GM12878 (cell line): Measurements from ENCODE around the gene SEC11C. TPM values are rescaled to one million over a fixed set of nuclear protein-coding genes. Genes with fewer than 3 reads are reported as not detected.

Experiments used
- ATAC-seq: fragments of 200-7000 bp; cut with Tn5 transposase; 3 replicates; pipeline ENCODE4 v1.9.1; 2020; ENCODE audit warnings: mild to moderate bottlenecking, moderate library complexity
- Bru-seq: library from RNA; stranded (reverse); fragments of 400-500 nt; gene quantifications from one replicate; lab custom pipeline; 2021; lab: Mats Ljungman, UMichigan
- BruChase-seq, 2 experiments: library from RNA; stranded (reverse); fragments of 400-500 nt; gene quantifications; one replicate each; lab custom pipeline; 2021; lab: Mats Ljungman, UMichigan
- BruUV-seq: library from RNA; stranded (reverse); fragments of 400-500 nt; replicated peaks from 2 replicates; lab custom pipeline; 2021; lab: Mats Ljungman, UMichigan
- CTCF ChIA-PET: fragments of 300-600 bp; sonication (Branson Sonifier 250); formaldehyde crosslinking; extraction: SDS; loops from one replicate; lab custom pipeline; 2021; ENCODE audit warnings: inconsistent platforms; lab: Yijun Ruan, JAX
- POLR2A ChIA-PET: fragments of 350-600 bp; formaldehyde crosslinking; extraction: SDS; loops from one replicate; lab custom pipeline; 2021; ENCODE audit warnings: inconsistent platforms; lab: Charles Lee
- RAD21 ChIA-PET: fragments of 300-600 bp; sonication (Branson Sonifier 250); formaldehyde crosslinking; loops from one replicate; lab custom pipeline; 2023; ENCODE audit warnings: antibody characterized with exemption; ENCODE audit not compliant: unreplicated experiment; lab: Charles Lee
- SMC1A ChIA-PET: fragments of 300-600 bp; sonication (Branson Sonifier 250); formaldehyde crosslinking; loops from one replicate; lab custom pipeline; 2023; ENCODE audit not compliant: unreplicated experiment, uncharacterized antibody; lab: Charles Lee
- DNase-seq: peaks from one replicate; pipeline ENCODE4 v3.0.0-alpha.2; 2011; ENCODE audit warnings: low read depth, low spot score
- FAIRE-seq: peaks from 3 replicates; lab custom pipeline; 2011; peaks lifted over from hg19 to GRCh38; lab: Jason Lieb, UNC
- H2AFZ ChIP-seq: 2 replicates; pipeline ENCODE4 v1.6.0; 2011; ENCODE audit warnings: low read depth, low read length, control low read depth; ENCODE audit not compliant: control insufficient read depth
- H3K27ac ChIP-seq: 2 replicates; pipeline ENCODE4 v1.5.1; 2011; ENCODE audit warnings: control low read depth; ENCODE audit not compliant: control insufficient read depth, insufficient read depth
- H3K27me3 ChIP-seq, 2 experiments: replicated peaks in 1 of 2; 2 replicates each; pipeline versions ENCODE4 v1.6.0 to v1.6.1; 2011; ENCODE audit warnings: low read length in 1 of 2; ENCODE audit not compliant: control insufficient read depth in 2 of 2, insufficient read depth in 2 of 2
- H3K36me3 ChIP-seq, 2 experiments: 2 replicates each; pipeline ENCODE4 v1.5.1; 2011; ENCODE audit warnings: low read length in 1 of 2; ENCODE audit not compliant: control insufficient read depth in 2 of 2, insufficient read depth in 2 of 2
- H3K4me1 ChIP-seq: 2 replicates; pipeline ENCODE4 v1.6.1; 2011; ENCODE audit warnings: mild to moderate bottlenecking, low read length, moderate library complexity, mixed read lengths; ENCODE audit not compliant: control insufficient read depth, insufficient read depth
- H3K4me2 ChIP-seq: 2 replicates; pipeline ENCODE4 v1.6.0; 2011; ENCODE audit warnings: control low read depth; ENCODE audit not compliant: control insufficient read depth, insufficient read depth
- H3K4me3 ChIP-seq: fragments of 200-600 bp; sonication (generic); 2 replicates; pipeline ENCODE4 v1.5.1; 2016
- H3K79me2 ChIP-seq: 2 replicates; pipeline ENCODE4 v1.6.0; 2011; ENCODE audit warnings: low read length; ENCODE audit not compliant: control insufficient read depth, insufficient read depth
- H3K9ac ChIP-seq: 2 replicates; pipeline ENCODE4 v1.8.0; 2011; ENCODE audit warnings: low read length, control low read depth, mixed read lengths; ENCODE audit not compliant: control insufficient read depth, insufficient read depth
- H3K9me3 ChIP-seq: replicated peaks from 3 replicates; pipeline ENCODE4 v1.5.1; 2011; ENCODE audit warnings: mild to moderate bottlenecking, low read length; ENCODE audit not compliant: control insufficient read depth, insufficient read depth
- H4K20me1 ChIP-seq: 2 replicates; pipeline ENCODE4 v1.6.0; 2011; ENCODE audit not compliant: control insufficient read depth, insufficient read depth
- CREM ChIP-seq: IDR thresholded peaks from 2 replicates; pipeline ENCODE4 v1.6.1; 2014; ENCODE audit warnings: antibody characterized with exemption, low read depth
- DPF2 ChIP-seq: fragments of 450-650 bp; IDR thresholded peaks from 2 replicates; pipeline ENCODE4 v1.6.1; 2017; ENCODE audit warnings: mild to moderate bottlenecking
- EP300 ChIP-seq, 2 experiments: fragments of 150-350 bp in 1 of 2; IDR thresholded peaks; 2 replicates each; pipeline ENCODE4 v1.6.1; 2011 to 2012; ENCODE audit warnings: low read depth in 2 of 2, low read length in 2 of 2, borderline replicate concordance in 1 of 2, improper control_type of control experiment in 1 of 2, inconsistent platforms in 1 of 2; ENCODE audit not compliant: control insufficient read depth in 1 of 2
- IKZF1 ChIP-seq: fragments of 450-650 bp; conservative IDR thresholded peaks from 2 replicates; pipeline ENCODE4 v1.6.1; 2017; ENCODE audit warnings: antibody characterized with exemption, mild to moderate bottlenecking
- IKZF2 ChIP-seq, 2 experiments: fragments of 450-650 bp; IDR thresholded peaks; 2 replicates each; pipeline ENCODE4 v1.6.1; 2017; ENCODE audit warnings: mild to moderate bottlenecking in 2 of 2, moderate library complexity in 2 of 2
- MEF2A ChIP-seq: IDR thresholded peaks from 2 replicates; pipeline ENCODE4 v1.6.1; 2011; ENCODE audit warnings: low read depth, mild to moderate bottlenecking, low read length, moderate library complexity; ENCODE audit not compliant: insufficient read depth
- MEF2B ChIP-seq: fragments of 450-650 bp; IDR thresholded peaks from 2 replicates; pipeline ENCODE4 v1.6.1; 2018; ENCODE audit warnings: mild to moderate bottlenecking, moderate library complexity; ENCODE audit not compliant: partially characterized antibody, poor library complexity, severe bottlenecking
- MYB ChIP-seq: fragments of 150-350 bp; IDR thresholded peaks from 2 replicates; pipeline ENCODE4 v1.6.1; 2014; ENCODE audit warnings: mild to moderate bottlenecking, low read depth, low read length, borderline replicate concordance
- MYC ChIP-seq: IDR thresholded peaks from 2 replicates; pipeline ENCODE4 v1.6.1; 2011; ENCODE audit warnings: mild to moderate bottlenecking, low read length, moderate library complexity, inconsistent platforms; ENCODE audit not compliant: insufficient read depth, insufficient replicate concordance, insufficient read length, severe bottlenecking
- NBN ChIP-seq: fragments of 450-650 bp; IDR thresholded peaks from 2 replicates; pipeline ENCODE4 v1.6.1; 2016
- POLR2A ChIP-seq: IDR thresholded peaks from 2 replicates; pipeline ENCODE4 v1.6.1; 2011; ENCODE audit warnings: low read depth, mild to moderate bottlenecking, low read length
- STAT3 ChIP-seq: IDR thresholded peaks from 2 replicates; pipeline ENCODE4 v1.6.1; 2011; ENCODE audit warnings: low read depth, low read length, improper control_type of control experiment
- TCF7 ChIP-seq: IDR thresholded peaks from 2 replicates; pipeline ENCODE4 v1.6.1; 2014; ENCODE audit warnings: antibody characterized with exemption, borderline replicate concordance
- ZNF622 ChIP-seq: fragments of 450-650 bp; IDR thresholded peaks from 2 replicates; pipeline ENCODE4 v1.6.1; 2017; ENCODE audit warnings: mild to moderate bottlenecking, inconsistent platforms
- WGBS: methylation state at CpG from one replicate; pipeline ENCODE4 v1.1.6; 2016; ENCODE audit warnings: low lambda C conversion rate; ENCODE audit not compliant: insufficient replicate concordance, insufficient coverage; ENCODE audit errors: missing lambda C conversion rate; 5-methylcytosine and 5-hydroxymethylcytosine counted together
- in situ Hi-C: fragments of 300-500 bp; cut with MboI; formaldehyde crosslinking; loops from 9 replicates; pipeline ENCODE4 v1.14.3; 2018; ENCODE audit warnings: mixed read lengths
- intact Hi-C: fragments of 100-400 bp; cut with micrococcal nuclease; formaldehyde crosslinking; loops from one replicate; pipeline ENCODE4 v1.14.2; 2022; ENCODE audit not compliant: unreplicated experiment
- long read RNA-seq, 2 experiments: library from polyadenylated mRNA; unstranded; transcript quantifications; one replicate each; pipeline ENCODE4 v2.0.0, GENCODE V29; 2019 to 2020
- polyA minus RNA-seq, 3 experiments: library from RNA; depleted of rRNA, polyadenylated mRNA; stranded (reverse); fragments of >200 nt; gene quantifications; 2 replicates each; pipeline ENCODE4 v1.2.3, GENCODE V29; 2011
- polyA plus RNA-seq, 11 experiments: library from polyadenylated mRNA; depleted of rRNA in 4 of 11; unstranded in 6 of 11; stranded (reverse) in 5 of 11; fragments of >200 nt; fragmentation: Nextera tagmentation in 4 of 11; fragmentation: Illumina TruSeq in 1 of 11; extraction: Ambion mirVana in 4 of 11; extraction: Trizol in 1 of 11; gene quantifications; 1 replicate in 1 of 11; 2 replicates in 10 of 11; pipeline versions ENCODE4 v1.2.1 to v1.2.3, GENCODE V29; 2011 to 2016; ENCODE audit warnings: inconsistent platforms in 2 of 11, missing spikeins in 2 of 11, low read depth in 1 of 11
- total RNA-seq, 4 experiments: library from RNA; depleted of rRNA in 3 of 4; stranded (reverse); fragments of >200 nt in 3 of 4; fragmentation: Illumina TruSeq in 1 of 4; extraction: Trizol in 1 of 4; gene quantifications; 2 replicates each; pipeline versions ENCODE4 v1.2.1 to v1.2.3, GENCODE V29; 2013 to 2021
- TF ChIP-seq, protein P1 (sequence below): fragments of 450-650 bp; IDR thresholded peaks from 2 replicates; pipeline ENCODE4 v1.6.1; 2017; ENCODE audit warnings: borderline replicate concordance
- TF ChIP-seq, protein P2 (sequence below): fragments of 450-650 bp; IDR thresholded peaks from 2 replicates; pipeline ENCODE4 v1.6.1; 2014; ENCODE audit warnings: mild to moderate bottlenecking

The SEC11C gene
- 63.2 and 65.8 TPM in 2 replicates for total RNA-seq (2013; cell fraction: nucleolus; rRNA removed)
- total RNA-seq (2014; rRNA removed) (125 and 144 TPM in 2 replicates), total RNA-seq (2014; rRNA removed; fragmentation: Illumina TruSeq; extraction: Trizol) (233 and 253 TPM in 2 replicates), total RNA-seq (2021) (124 and 125 TPM in 2 replicates), polyA plus RNA-seq (2011; rRNA removed) (165 and 279 TPM in 2 replicates), polyA plus RNA-seq (2014; fragmentation: Illumina TruSeq; extraction: Trizol) (180 and 183 TPM in 2 replicates), polyA plus RNA-seq (2014; fragmentation: Nextera tagmentation; extraction: Ambion mirVana) (100 to 1,000 TPM; 213 to 304 TPM), polyA plus RNA-seq (2014; rRNA removed) (189 and 210 TPM in 2 replicates), polyA plus RNA-seq (2016; fragmentation: Nextera tagmentation; extraction: Ambion mirVana) (100 to 1,000 TPM; 606 to 649 TPM), polyA minus RNA-seq (2011; rRNA and poly(A)+ RNA removed) (24.7 and 28.9 TPM in 2 replicates), Bru-seq, nascent RNA (percentile 95 among the genes with signal in this experiment), BruChase-seq, experiment 1, labeled RNA remaining after a 6-hour chase (percentile 95 among the genes with signal in this experiment), BruChase-seq, experiment 2, labeled RNA remaining after a 2-hour chase (percentile 95 among the genes with signal in this experiment)
- polyA plus RNA-seq (2011; ENCODE audit: low read depth), result 83.4 TPM
- polyA plus RNA-seq (2011; cell fraction: cytosol; rRNA removed), result 73.7 and 116 TPM in 2 replicates
- polyA plus RNA-seq (2011; cell fraction: nucleus; rRNA removed), result 41.6 and 54.7 TPM in 2 replicates
- polyA plus RNA-seq (2012), result 193 and 256 TPM in 2 replicates
- 23.4 and 23.9 TPM in 2 replicates for polyA minus RNA-seq (2011; cell fraction: cytosol; rRNA and poly(A)+ RNA removed)
- 9.4 and 13.0 TPM in 2 replicates for polyA minus RNA-seq (2011; cell fraction: nucleus; rRNA and poly(A)+ RNA removed)
- long read RNA-seq, experiment 1, transcript SEC11C-205 (5 exons, 718 nt), result minor isoform, 6 of 140 reads
- long read RNA-seq, experiment 1, transcript SEC11C-204 (6 exons, 1,202 nt), result major isoform, 125 of 140 reads
- long read RNA-seq, experiment 1, partial matches to known transcripts, result 0 of 140 reads
- long read RNA-seq, experiment 1, other reads (novel, unspliced or antisense), result 6 of 140 reads
- long read RNA-seq, experiment 2, transcript SEC11C-205 (5 exons, 718 nt), result minor isoform, 6 of 556 reads
- long read RNA-seq, experiment 2, transcript SEC11C-202 (4 exons, 2,054 nt), result minor isoform, 12 of 556 reads
- long read RNA-seq, experiment 2, transcript SEC11C-204 (6 exons, 1,202 nt), result major isoform, 499 of 556 reads
- long read RNA-seq, experiment 2, transcript SEC11C-201 (6 exons, 727 nt), result minor isoform, 9 of 556 reads
- long read RNA-seq, experiment 2, partial matches to known transcripts, result 1 of 556 reads
- long read RNA-seq, experiment 2, other reads (novel, unspliced or antisense), result 25 of 556 reads

DNA sequence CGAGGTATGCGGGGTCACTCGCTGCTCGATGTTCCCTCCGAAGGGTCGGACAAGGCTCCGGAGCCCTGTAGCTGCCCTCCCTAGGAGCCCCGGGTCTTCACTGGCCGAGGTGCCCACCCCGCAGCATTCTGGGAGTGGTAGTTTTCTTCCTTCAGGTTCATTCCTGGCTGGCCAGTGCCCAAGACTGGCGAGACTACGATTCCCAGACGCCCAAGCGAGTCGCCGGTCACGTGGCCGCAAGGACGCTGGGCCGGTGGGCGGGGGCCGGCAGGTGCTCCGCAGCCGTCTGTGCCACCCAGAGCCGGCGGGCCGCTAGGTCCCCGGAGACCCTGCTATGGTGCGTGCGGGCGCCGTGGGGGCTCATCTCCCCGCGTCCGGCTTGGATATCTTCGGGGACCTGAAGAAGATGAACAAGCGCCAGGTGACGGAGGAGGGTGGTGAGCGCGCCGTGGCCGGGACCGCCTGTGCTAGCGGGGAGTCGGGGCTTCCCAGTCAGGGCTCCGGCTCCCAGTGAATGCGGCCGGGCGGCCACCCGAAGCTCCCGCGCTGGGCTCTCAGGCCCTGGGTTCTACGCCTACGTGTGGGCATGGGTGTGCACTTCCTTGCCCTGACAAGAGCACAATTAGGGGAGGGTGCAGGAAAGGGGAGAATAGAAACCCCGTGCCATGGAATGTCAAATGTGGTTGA, at the start of gene SEC11C:
Gene SEC11C, plus strand, starts transcription at position 270 of the 687 bp plus-strand sequence. Its CDS starts 65 bp downstream, at position 335.
- ATAC-seq (peak; percentile 85), FAIRE-seq (no peak), DNase-seq (peak; percentile 93)
- H3K79me2 ChIP-seq, result peaks cover 52% of the 10 kb centered on the region
- POLR2A ChIA-PET, result interaction anchor here (1.4 kb wide), 1 partner anchor 90 kb away, joined by 4 read pairs; no protein-coding TSS in a partner anchor
- peak within 1 kb of the TSS; percentile 97 for H2AFZ ChIP-seq
- SMC1A ChIA-PET, result interaction anchor here (1.1 to 1.9 kb wide), 4 partner anchors 10 to 600 kb away, joined by 3 to 5 read pairs (median 4); no protein-coding TSS in a partner anchor
- peak within 1 kb of the TSS; percentile 97 for H3K9ac ChIP-seq
- CTCF ChIA-PET, result interaction anchor here (0.8 to 4.8 kb wide), 2 partner anchors 54 to 82 kb away, joined by 4 to 22 read pairs; no protein-coding TSS in a partner anchor
- RAD21 ChIA-PET, result interaction anchor here (0.6 to 3.2 kb wide), 4 partner anchors 10 to 218 kb away, joined by 3 to 8 read pairs (median 6); no protein-coding TSS in a partner anchor
- WGBS, result under 1% methylated on average over 55 of the region's 55 CpGs
- H3K9me3 ChIP-seq, result no peaks in the 10 kb centered on the region
- BruUV-seq, result no TSS peak
- in situ Hi-C loops (no loop called here), intact Hi-C loops (loop anchor here (5.0 to 10.0 kb wide), 3 partner anchors 167 to 695 kb away; no protein-coding TSS in a partner anchor)
- H4K20me1 ChIP-seq, result no peaks in the 10 kb centered on the region
- no peaks in the 10 kb centered on the region for H3K36me3 ChIP-seq
- H3K4me1 ChIP-seq, result peaks cover 8% of the 10 kb centered on the region; the same call in 1 of the 2 replicates
- peak within 1 kb of the TSS; percentile 81 for H3K4me2 ChIP-seq
- peak within 1 kb of the TSS; percentile 93 for H3K4me3 ChIP-seq
- H3K27me3 ChIP-seq, result 0 out of 4 replicates have a peak, but pooled peaks cover 0 to 4% of the 10 kb centered on the region in 2 experiments
- peak within 1 kb of the TSS; percentile 98 for H3K27ac ChIP-seq
- TF ChIP-seq, protein P1, sequence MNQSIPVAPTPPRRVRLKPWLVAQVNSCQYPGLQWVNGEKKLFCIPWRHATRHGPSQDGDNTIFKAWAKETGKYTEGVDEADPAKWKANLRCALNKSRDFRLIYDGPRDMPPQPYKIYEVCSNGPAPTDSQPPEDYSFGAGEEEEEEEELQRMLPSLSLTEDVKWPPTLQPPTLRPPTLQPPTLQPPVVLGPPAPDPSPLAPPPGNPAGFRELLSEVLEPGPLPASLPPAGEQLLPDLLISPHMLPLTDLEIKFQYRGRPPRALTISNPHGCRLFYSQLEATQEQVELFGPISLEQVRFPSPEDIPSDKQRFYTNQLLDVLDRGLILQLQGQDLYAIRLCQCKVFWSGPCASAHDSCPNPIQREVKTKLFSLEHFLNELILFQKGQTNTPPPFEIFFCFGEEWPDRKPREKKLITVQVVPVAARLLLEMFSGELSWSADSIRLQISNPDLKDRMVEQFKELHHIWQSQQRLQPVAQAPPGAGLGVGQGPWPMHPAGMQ, result peak; percentile 94
- TF ChIP-seq MYC (peak; percentile 57), TCF7 (no peak), MYB (peak; percentile 96), POLR2A (peak; percentile 93), EP300 (IDR thresholded peaks at IDR 0.05; ENCODE audit: borderline replicate concordance in 1 of 2, control insufficient read depth in 1 of 2, low read depth in 2 of 2, low read length in 2 of 2) (no peak), CREM (peak; percentile 87), IKZF2 (IDR thresholded peaks at IDR 0.05) (peak in 1 of 2 experiments; percentile 65; a peak in 2 of 4 replicates), MEF2B (peak; percentile 92), STAT3 (no peak), IKZF1 (peak; percentile 99), NBN (peak; percentile 78; the same call in 1 of the 2 replicates), DPF2 (peak; percentile 68), ZNF622 (no peak), MEF2A (0 out of 2 replicates have a peak, but pooled peaks have one; percentile 11)
- TF ChIP-seq, protein P2, sequence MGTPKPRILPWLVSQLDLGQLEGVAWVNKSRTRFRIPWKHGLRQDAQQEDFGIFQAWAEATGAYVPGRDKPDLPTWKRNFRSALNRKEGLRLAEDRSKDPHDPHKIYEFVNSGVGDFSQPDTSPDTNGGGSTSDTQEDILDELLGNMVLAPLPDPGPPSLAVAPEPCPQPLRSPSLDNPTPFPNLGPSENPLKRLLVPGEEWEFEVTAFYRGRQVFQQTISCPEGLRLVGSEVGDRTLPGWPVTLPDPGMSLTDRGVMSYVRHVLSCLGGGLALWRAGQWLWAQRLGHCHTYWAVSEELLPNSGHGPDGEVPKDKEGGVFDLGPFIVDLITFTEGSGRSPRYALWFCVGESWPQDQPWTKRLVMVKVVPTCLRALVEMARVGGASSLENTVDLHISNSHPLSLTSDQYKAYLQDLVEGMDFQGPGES, result peak; percentile 22; the same call in 1 of the 2 replicates
